ENCODE data around the gene RAB5IF.

DNA sequence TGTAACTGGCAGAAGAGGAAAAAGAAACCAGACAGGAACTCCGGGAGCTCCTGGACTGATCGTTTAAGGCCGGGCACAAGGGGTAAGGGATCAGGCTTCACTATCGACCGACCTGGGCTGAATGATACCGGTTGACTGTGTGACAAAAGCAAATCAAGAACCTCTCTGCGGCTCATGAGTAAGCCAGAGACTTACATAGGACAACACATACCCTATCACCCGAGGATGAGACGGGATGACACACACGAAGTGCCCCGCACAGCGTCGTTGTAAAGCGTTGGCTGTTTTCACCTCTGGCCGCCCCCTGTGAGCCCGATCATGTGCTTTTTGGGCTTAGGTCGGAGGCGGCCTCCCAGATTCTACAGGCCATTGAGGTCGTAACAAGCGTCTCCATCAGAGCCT lies 32.9 kb upstream of the RAB5IF start:
- no peak for TF ChIP-seq BCL11A (IDR thresholded peaks at IDR 0.05; ENCODE audit: low read depth, low read length)
- no peak for TF ChIP-seq SIN3A (IDR thresholded peaks at IDR 0.05; ENCODE audit: low read depth, low read length)
- TF ChIP-seq, protein P1, sequence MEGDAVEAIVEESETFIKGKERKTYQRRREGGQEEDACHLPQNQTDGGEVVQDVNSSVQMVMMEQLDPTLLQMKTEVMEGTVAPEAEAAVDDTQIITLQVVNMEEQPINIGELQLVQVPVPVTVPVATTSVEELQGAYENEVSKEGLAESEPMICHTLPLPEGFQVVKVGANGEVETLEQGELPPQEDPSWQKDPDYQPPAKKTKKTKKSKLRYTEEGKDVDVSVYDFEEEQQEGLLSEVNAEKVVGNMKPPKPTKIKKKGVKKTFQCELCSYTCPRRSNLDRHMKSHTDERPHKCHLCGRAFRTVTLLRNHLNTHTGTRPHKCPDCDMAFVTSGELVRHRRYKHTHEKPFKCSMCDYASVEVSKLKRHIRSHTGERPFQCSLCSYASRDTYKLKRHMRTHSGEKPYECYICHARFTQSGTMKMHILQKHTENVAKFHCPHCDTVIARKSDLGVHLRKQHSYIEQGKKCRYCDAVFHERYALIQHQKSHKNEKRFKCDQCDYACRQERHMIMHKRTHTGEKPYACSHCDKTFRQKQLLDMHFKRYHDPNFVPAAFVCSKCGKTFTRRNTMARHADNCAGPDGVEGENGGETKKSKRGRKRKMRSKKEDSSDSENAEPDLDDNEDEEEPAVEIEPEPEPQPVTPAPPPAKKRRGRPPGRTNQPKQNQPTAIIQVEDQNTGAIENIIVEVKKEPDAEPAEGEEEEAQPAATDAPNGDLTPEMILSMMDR (IDR thresholded peaks at IDR 0.05 in 2 of 3, conservative IDR thresholded peaks at IDR 0.05 in 1 of 3; ENCODE audit: control insufficient read depth in 2 of 3, extremely low read depth in 1 of 3, insufficient read depth in 1 of 3, low read depth in 3 of 3, low read length in 3 of 3): no peak
- TF ChIP-seq, protein P2, sequence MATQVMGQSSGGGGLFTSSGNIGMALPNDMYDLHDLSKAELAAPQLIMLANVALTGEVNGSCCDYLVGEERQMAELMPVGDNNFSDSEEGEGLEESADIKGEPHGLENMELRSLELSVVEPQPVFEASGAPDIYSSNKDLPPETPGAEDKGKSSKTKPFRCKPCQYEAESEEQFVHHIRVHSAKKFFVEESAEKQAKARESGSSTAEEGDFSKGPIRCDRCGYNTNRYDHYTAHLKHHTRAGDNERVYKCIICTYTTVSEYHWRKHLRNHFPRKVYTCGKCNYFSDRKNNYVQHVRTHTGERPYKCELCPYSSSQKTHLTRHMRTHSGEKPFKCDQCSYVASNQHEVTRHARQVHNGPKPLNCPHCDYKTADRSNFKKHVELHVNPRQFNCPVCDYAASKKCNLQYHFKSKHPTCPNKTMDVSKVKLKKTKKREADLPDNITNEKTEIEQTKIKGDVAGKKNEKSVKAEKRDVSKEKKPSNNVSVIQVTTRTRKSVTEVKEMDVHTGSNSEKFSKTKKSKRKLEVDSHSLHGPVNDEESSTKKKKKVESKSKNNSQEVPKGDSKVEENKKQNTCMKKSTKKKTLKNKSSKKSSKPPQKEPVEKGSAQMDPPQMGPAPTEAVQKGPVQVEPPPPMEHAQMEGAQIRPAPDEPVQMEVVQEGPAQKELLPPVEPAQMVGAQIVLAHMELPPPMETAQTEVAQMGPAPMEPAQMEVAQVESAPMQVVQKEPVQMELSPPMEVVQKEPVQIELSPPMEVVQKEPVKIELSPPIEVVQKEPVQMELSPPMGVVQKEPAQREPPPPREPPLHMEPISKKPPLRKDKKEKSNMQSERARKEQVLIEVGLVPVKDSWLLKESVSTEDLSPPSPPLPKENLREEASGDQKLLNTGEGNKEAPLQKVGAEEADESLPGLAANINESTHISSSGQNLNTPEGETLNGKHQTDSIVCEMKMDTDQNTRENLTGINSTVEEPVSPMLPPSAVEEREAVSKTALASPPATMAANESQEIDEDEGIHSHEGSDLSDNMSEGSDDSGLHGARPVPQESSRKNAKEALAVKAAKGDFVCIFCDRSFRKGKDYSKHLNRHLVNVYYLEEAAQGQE (IDR thresholded peaks at IDR 0.05; ENCODE audit: low read depth, low read length): no peak
- TF ChIP-seq POLR2A (IDR thresholded peaks at IDR 0.05; ENCODE audit: low read depth, low read length): 0 out of 2 replicates have a peak, but pooled peaks have one; percentile 3
- TF ChIP-seq POLR2AphosphoS5 (IDR thresholded peaks at IDR 0.05; ENCODE audit: low read length): 0 out of 2 replicates have a peak, but pooled peaks have one; percentile 35
- no peak for TF ChIP-seq TARDBP (IDR thresholded peaks at IDR 0.05; ENCODE audit: borderline replicate concordance)
- TF ChIP-seq SMC3 (IDR thresholded peaks at IDR 0.05; ENCODE audit: borderline replicate concordance, low read length): no peak
- TF ChIP-seq, protein P3, sequence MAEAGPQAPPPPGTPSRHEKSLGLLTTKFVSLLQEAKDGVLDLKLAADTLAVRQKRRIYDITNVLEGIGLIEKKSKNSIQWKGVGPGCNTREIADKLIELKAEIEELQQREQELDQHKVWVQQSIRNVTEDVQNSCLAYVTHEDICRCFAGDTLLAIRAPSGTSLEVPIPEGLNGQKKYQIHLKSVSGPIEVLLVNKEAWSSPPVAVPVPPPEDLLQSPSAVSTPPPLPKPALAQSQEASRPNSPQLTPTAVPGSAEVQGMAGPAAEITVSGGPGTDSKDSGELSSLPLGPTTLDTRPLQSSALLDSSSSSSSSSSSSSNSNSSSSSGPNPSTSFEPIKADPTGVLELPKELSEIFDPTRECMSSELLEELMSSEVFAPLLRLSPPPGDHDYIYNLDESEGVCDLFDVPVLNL (IDR thresholded peaks at IDR 0.05; ENCODE audit: low read depth, low read length): no peak
- no peak for TF ChIP-seq CEBPB (IDR thresholded peaks at IDR 0.05; ENCODE audit: borderline replicate concordance in 1 of 2, low read depth in 2 of 2, low read length in 2 of 2)
- TF ChIP-seq SRF (IDR thresholded peaks at IDR 0.05; ENCODE audit: low read depth in 2 of 2, low read length in 2 of 2): no peak
- TF ChIP-seq HDAC2 (IDR thresholded peaks at IDR 0.05): no peak

Data from GM12878 (cell line).